Neural crest cell (in vitro differentiated cells): ENCODE data around the gene PNP. TPM values are rescaled to one million over a fixed set of nuclear protein-coding genes. Genes with fewer than 3 reads are reported as not detected.

Source experiments
- DNase-seq: peaks from one replicate; pipeline ENCODE4 v3.0.0; 2021; ENCODE audit warnings: low read depth, mixed read lengths, low spot score
- H3K27ac Mint-ChIP-seq: one replicate; pipeline ENCODE4 v1.8.0; 2021; ENCODE audit warnings: mild to moderate bottlenecking, mixed read lengths; ENCODE audit not compliant: unreplicated experiment
- H3K27me3 Mint-ChIP-seq: 2 replicates; pipeline ENCODE4 v1.8.0; 2021; ENCODE audit warnings: low read depth, mild to moderate bottlenecking, mixed read lengths
- H3K36me3 Mint-ChIP-seq: 2 replicates; pipeline ENCODE4 v1.8.0; 2021; ENCODE audit warnings: low read depth, mild to moderate bottlenecking, mixed read lengths
- H3K4me1 Mint-ChIP-seq: 2 replicates; pipeline ENCODE4 v1.8.0; 2021; ENCODE audit warnings: mixed read lengths
- H3K4me3 Mint-ChIP-seq: one replicate; pipeline ENCODE4 v1.8.0; 2021; ENCODE audit warnings: mild to moderate bottlenecking, mixed read lengths
- H3K9me3 Mint-ChIP-seq: 2 replicates; pipeline ENCODE4 v1.8.0; 2021; ENCODE audit warnings: mixed read lengths
- CTCF ChIP-seq: fragments of 200-600 bp; sonication (generic); conservative IDR thresholded peaks from 2 replicates; pipeline ENCODE4 v1.5.0; 2021; ENCODE audit warnings: antibody characterized with exemption, mild to moderate bottlenecking
- total RNA-seq: library from RNA; stranded (reverse); gene quantifications from 2 replicates; pipeline ENCODE4 v1.2.1, GENCODE V29; 2021

The PNP gene
- total RNA-seq, 1 donor from 2014 or later, result 35.1 TPM

- peaks cover 40% of the 10 kb centered on the region for H3K27me3 Mint-ChIP-seq
- no peaks in the 10 kb centered on the region for H3K36me3 Mint-ChIP-seq
- no peak for TF ChIP-seq CTCF
- no peaks in the 10 kb centered on the region for H3K4me1 Mint-ChIP-seq
- H3K4me3 Mint-ChIP-seq, result no peak overlapping the region
- H3K27ac Mint-ChIP-seq, result no peak overlapping the region
- no peak for DNase-seq
- no peaks in the 10 kb centered on the region for H3K9me3 Mint-ChIP-seq
Observed at GRCh38 chr14:20524027-20524426, 54.8 kb downstream of the PNP start.

Other genes starting within 250 kb of the PNP start
- gene OR11H6, start 245.7 kb upstream of the PNP start, total RNA-seq, result not detected in 2 replicates
- not detected in 2 replicates for gene OR11H7, start 240.4 kb upstream of the PNP start, total RNA-seq
- not detected in 2 replicates for gene OR11H4, start 230.1 kb upstream of the PNP start, total RNA-seq
- 25.6 and 25.8 TPM in 2 replicates for gene TTC5, start 163.5 kb upstream of the PNP start, total RNA-seq
- 127 and 132 TPM in 2 replicates for gene CCNB1IP1, start 136.1 kb upstream of the PNP start, total RNA-seq
- gene PARP2, start 125.8 kb upstream of the PNP start, total RNA-seq, result 50.7 and 53.2 TPM in 2 replicates
- 12.7 and 13.7 TPM in 2 replicates for gene TEP1, start 55.9 kb upstream of the PNP start, total RNA-seq
- 0.07 TPM in 1 of 2 replicates, not detected in the other for gene KLHL33, start 33.2 kb upstream of the PNP start, total RNA-seq
- 67.3 and 68.1 TPM in 2 replicates for gene OSGEP, start 14.6 kb upstream of the PNP start, total RNA-seq
- 433 and 437 TPM in 2 replicates for gene APEX1, start 14.2 kb upstream of the PNP start, total RNA-seq
- 36.0 and 40.8 TPM in 2 replicates for gene PIP4P1, start 8.0 kb upstream of the PNP start, total RNA-seq
- gene RNASE10, start 36.1 kb downstream of the PNP start, total RNA-seq, result 0.52 and 1.2 TPM in 2 replicates
- gene RNASE9, start 91.6 kb downstream of the PNP start, total RNA-seq, result not detected in 2 replicates
- not detected in 2 replicates for gene RNASE11, start 118.6 kb downstream of the PNP start, total RNA-seq
- gene RNASE12, start 122.0 kb downstream of the PNP start, total RNA-seq, result not detected in 2 replicates
- not detected in 2 replicates for gene OR6S1, start 172.3 kb downstream of the PNP start, total RNA-seq
- gene RNASE4, start 215.2 kb downstream of the PNP start, total RNA-seq, result 2.6 TPM in 2 replicates
- 2.3 and 3.3 TPM in 2 replicates for gene ANG, start 219.4 kb downstream of the PNP start, total RNA-seq